CD8-positive, alpha-beta memory T cell (primary cell): ENCODE measurements around the gene RBM47. TPM values are rescaled to one million over a fixed set of nuclear protein-coding genes. Genes with fewer than 3 reads are reported as not detected.
"Not testable (repeated sequence)": the region's sequence is repeated elsewhere in the genome, so short reads cannot be mapped to it uniquely, and the experiment has no call there.

Source experiments
- CTCF ChIA-PET: fragments of 350-600 bp; sonication (Branson Sonifier 250); formaldehyde crosslinking; loops from one replicate; lab custom pipeline; 2021; ENCODE audit warnings: antibody characterized with exemption; lab: Charles Lee
- POLR2A ChIA-PET: fragments of 350-600 bp; sonication (Branson Sonifier 250); formaldehyde crosslinking; loops from one replicate; lab custom pipeline; 2021; ENCODE audit warnings: antibody characterized with exemption; lab: Charles Lee
- DNase-seq, 5 donors: peaks; one replicate each; pipeline versions ENCODE4 v3.0.0 to v3.0.0-alpha.2; 2020 to 2022; ENCODE audit warnings: mixed read lengths in 1 of 5
- H3K27ac ChIP-seq: one replicate; pipeline ENCODE4 v1.7.0; 2013; ENCODE audit warnings: low read depth, mild to moderate bottlenecking, low read length, moderate library complexity
- H3K27me3 ChIP-seq: 2 replicates; pipeline ENCODE4 v1.7.0; 2013; ENCODE audit warnings: low read length, mild to moderate bottlenecking; ENCODE audit not compliant: insufficient read depth, poor library complexity, severe bottlenecking
- H3K36me3 ChIP-seq: 2 replicates; pipeline ENCODE4 v1.7.0; 2013; ENCODE audit warnings: mild to moderate bottlenecking, low read length, moderate library complexity; ENCODE audit not compliant: insufficient read depth
- H3K4me1 ChIP-seq: 2 replicates; pipeline ENCODE4 v1.7.0; 2013; ENCODE audit warnings: mild to moderate bottlenecking, low read length, moderate library complexity; ENCODE audit not compliant: insufficient read depth
- H3K4me3 ChIP-seq: 2 replicates; pipeline ENCODE4 v1.7.0; 2013; ENCODE audit warnings: mild to moderate bottlenecking, low read length
- H3K9me3 ChIP-seq: 2 replicates; pipeline ENCODE4 v1.7.0; 2013; ENCODE audit warnings: mild to moderate bottlenecking, low read length
- H3K27ac Mint-ChIP-seq, 8 donors: one replicate each; pipeline ENCODE4 v1.8.0; 2020 to 2021; ENCODE audit warnings: mixed read lengths in 8 of 8, mild to moderate bottlenecking in 6 of 8, inconsistent platforms in 3 of 8, moderate library complexity in 3 of 8
- H3K27me3 Mint-ChIP-seq, 2 donors: one replicate each; pipeline ENCODE4 v1.8.0; 2020 to 2021; ENCODE audit warnings: mixed read lengths in 2 of 2, mild to moderate bottlenecking in 1 of 2, moderate library complexity in 1 of 2
- H3K36me3 Mint-ChIP-seq, 3 donors: one replicate each; pipeline ENCODE4 v1.8.0; 2020 to 2021; ENCODE audit warnings: mixed read lengths in 3 of 3, inconsistent platforms in 1 of 3, mild to moderate bottlenecking in 1 of 3
- H3K4me1 Mint-ChIP-seq, 3 donors: one replicate each; pipeline ENCODE4 v1.8.0; 2020 to 2021; ENCODE audit warnings: mixed read lengths in 3 of 3, inconsistent platforms in 1 of 3, mild to moderate bottlenecking in 1 of 3
- H3K4me3 Mint-ChIP-seq, 7 donors: one replicate each; pipeline ENCODE4 v1.8.0; 2020 to 2021; ENCODE audit warnings: mixed read lengths in 7 of 7, mild to moderate bottlenecking in 6 of 7, moderate library complexity in 4 of 7, inconsistent platforms in 2 of 7
- H3K9me3 Mint-ChIP-seq, 5 donors: one replicate each; pipeline ENCODE4 v1.8.0; 2020 to 2022; ENCODE audit warnings: mixed read lengths in 5 of 5, mild to moderate bottlenecking in 3 of 5, moderate library complexity in 2 of 5, inconsistent platforms in 1 of 5
- polyA plus RNA-seq: library from polyadenylated mRNA; unstranded; fragments of 300-500 nt; fragmentation: Illumina TruSeq; gene quantifications from one replicate; pipeline ENCODE4 v1.2.3, GENCODE V29; 2021
- total RNA-seq, 2 experiments: library from RNA; stranded (reverse); gene quantifications; one replicate each; pipeline ENCODE4 v1.2.3, GENCODE V29; 2021

The RBM47 gene
- total and polyA plus RNA-seq, 3 experiments from 2014 or later: 1.1 to 1.4 TPM; not detected in 1

DNA sequence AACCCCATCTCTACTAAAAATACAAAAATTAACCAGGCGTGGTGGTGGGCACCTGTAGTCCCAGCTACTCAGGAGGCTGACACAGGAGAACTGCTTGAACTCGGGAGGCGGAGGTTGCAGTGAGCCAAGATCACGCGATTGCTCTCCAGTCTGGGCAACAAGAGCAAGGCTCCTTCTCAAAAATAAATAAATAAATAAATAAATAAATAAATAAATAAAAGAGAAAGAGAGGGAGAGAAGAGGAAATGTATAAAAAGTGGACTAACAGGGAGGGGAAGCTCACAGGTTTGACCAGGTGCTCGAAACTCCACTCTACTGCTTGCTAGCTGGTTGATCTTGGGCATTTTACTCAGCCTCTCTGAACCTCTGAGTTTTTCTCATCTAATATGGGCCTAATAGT lies 84.2 kb downstream of the RBM47 start:
- DNase-seq, H3K4me1 ChIP-seq, H3K27ac Mint-ChIP-seq, H3K4me3 Mint-ChIP-seq, H3K27me3 Mint-ChIP-seq, H3K9me3 ChIP-seq, H3K27me3 ChIP-seq, H3K9me3 Mint-ChIP-seq, H3K36me3 ChIP-seq, H3K4me1 Mint-ChIP-seq, H3K4me3 ChIP-seq, H3K27ac ChIP-seq, POLR2A ChIA-PET, CTCF ChIA-PET, H3K36me3 Mint-ChIP-seq: not testable (repeated sequence)

DNA sequence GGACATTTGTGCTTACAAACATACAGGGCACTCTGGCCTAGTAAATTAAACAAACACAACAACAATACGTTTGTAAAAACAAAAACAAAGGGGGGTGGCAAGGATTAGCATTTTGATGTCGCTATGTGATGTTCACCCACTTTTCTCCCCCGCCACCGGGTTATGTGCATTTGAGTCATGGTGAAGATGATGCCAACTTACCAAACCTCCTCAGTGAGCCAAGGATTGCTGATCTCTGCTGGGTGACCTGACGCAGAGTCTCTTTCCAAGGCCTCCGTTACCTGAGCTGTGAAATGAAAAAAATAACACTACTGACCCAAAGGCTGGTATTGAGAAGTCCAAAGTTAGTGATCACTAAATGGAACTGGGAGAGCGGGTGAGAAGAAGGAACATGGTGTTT lies 85.4 kb downstream of the RBM47 start:
- POLR2A ChIA-PET: no interaction called here

DNA sequence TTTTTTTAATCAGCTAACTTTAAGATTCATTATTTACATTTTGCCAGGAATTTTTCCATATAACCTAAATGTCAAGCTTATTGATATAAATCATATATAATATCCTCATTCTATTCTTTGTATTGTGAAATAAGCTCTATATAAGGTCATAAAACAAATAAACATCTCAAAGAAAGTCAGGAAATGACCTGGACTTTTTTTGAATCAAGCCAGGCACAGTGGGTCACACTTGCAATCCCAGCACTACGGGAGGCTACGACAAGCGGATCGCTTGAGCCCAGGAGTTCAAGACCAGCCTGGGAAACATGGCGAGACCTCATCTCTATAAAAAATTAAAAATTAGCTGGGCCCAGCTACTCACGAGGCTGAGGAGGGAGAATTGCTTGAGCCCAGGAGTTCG lies 88.9 kb downstream of the RBM47 start:
- H3K27me3 Mint-ChIP-seq: peaks cover 2 to 4% of the 10 kb centered on the region in 2 donors
- no peak overlapping the region for H3K4me3 ChIP-seq
- ChIA-PET POLR2A (no interaction called here), CTCF (no interaction called here)
- no peak overlapping the region for H3K4me3 Mint-ChIP-seq
- H3K27me3 ChIP-seq: no peaks in the 10 kb centered on the region
- no peaks in the 10 kb centered on the region for H3K36me3 ChIP-seq
- no peak for DNase-seq
- H3K4me1 ChIP-seq: no peaks in the 10 kb centered on the region
- H3K27ac ChIP-seq: no peak overlapping the region
- H3K9me3 ChIP-seq: no peaks in the 10 kb centered on the region
- no peaks in the 10 kb centered on the region for H3K9me3 Mint-ChIP-seq
- H3K27ac Mint-ChIP-seq: no peak overlapping the region
- H3K4me1 Mint-ChIP-seq: no peaks in the 10 kb centered on the region
- H3K36me3 Mint-ChIP-seq: no peaks in the 10 kb centered on the region

More for the DNA sequence above, 85.4 kb downstream of the RBM47 start:
- H3K27ac Mint-ChIP-seq: no peak overlapping the region
- Histone ChIP-seq H3K4me1 (no peaks in the 10 kb centered on the region), H3K27me3 (no peaks in the 10 kb centered on the region), H3K9me3 (no peaks in the 10 kb centered on the region), H3K4me3 (no peak overlapping the region), H3K36me3 (no peaks in the 10 kb centered on the region), H3K27ac (no peak overlapping the region)
- H3K27me3 Mint-ChIP-seq: peaks cover 2 to 4% of the 10 kb centered on the region in 2 donors
- no peak overlapping the region for H3K4me3 Mint-ChIP-seq
- no peaks in the 10 kb centered on the region for H3K36me3 Mint-ChIP-seq
- H3K9me3 Mint-ChIP-seq: no peaks in the 10 kb centered on the region
- DNase-seq: no peak
- CTCF ChIA-PET: interaction anchor here (0.8 kb wide), 1 partner anchor 9 kb away, joined by 3 read pairs; no protein-coding TSS in a partner anchor
- H3K4me1 Mint-ChIP-seq: no peaks in the 10 kb centered on the region

DNA sequence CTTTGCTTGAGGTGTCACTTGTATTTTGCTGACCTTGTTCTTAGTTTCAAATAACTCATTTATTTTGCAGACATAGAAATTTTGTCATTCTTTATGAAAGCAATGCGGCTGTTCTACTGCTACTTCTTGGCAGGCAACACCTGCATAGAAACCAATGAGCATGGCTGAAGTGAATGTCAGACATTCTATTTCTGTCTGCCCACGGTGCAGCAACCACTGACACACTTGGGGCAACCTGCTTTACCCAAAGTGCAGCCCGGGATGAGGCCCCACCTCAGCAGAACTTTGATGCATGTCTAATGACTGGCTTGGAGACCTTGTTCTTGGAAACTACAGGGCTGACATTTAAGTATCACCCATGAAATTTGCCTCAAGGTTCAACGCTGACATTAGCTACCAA lies 93.6 kb downstream of the RBM47 start:
- peaks cover 0 to 4% (median 0%) of the 10 kb centered on the region in 3 donors for H3K4me1 Mint-ChIP-seq
- H3K27me3 Mint-ChIP-seq: no peaks in the 10 kb centered on the region
- Histone ChIP-seq H3K4me1 (no peaks in the 10 kb centered on the region), H3K27me3 (no peaks in the 10 kb centered on the region), H3K4me3 (no peak overlapping the region), H3K36me3 (no peaks in the 10 kb centered on the region), H3K9me3 (no peaks in the 10 kb centered on the region), H3K27ac (no peak overlapping the region)
- CTCF ChIA-PET: interaction anchor here (1.7 kb wide), 1 partner anchor 10 kb away, joined by 3 read pairs; no protein-coding TSS in a partner anchor
- POLR2A ChIA-PET: no interaction called here
- no peak overlapping the region for H3K4me3 Mint-ChIP-seq
- no peak for DNase-seq
- H3K36me3 Mint-ChIP-seq: no peaks in the 10 kb centered on the region
- H3K27ac Mint-ChIP-seq: no peak overlapping the region
- no peaks in the 10 kb centered on the region for H3K9me3 Mint-ChIP-seq

DNA sequence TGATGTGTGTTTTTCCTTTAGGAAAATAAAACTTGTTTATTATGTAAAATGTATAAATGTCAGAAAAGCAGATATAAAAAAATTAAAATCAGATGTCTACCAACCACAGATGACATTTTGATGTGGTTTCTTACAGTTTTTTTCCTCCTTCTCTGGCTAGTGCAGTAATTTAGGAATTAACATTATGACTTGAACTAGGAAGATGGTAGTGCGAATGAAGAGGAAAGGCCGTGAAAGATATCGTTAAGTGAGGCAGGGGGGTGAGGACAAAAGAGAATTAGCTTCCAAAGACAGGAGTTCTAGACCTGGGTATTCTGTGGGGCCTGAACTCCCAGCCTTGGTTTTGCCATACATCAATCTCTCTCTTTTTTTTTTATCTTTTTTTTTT lies 98.0 kb downstream of the RBM47 start:
- DNase-seq: no peak
- Histone ChIP-seq H3K9me3 (no peaks in the 10 kb centered on the region), H3K4me3 (no peak overlapping the region), H3K27me3 (no peaks in the 10 kb centered on the region), H3K4me1 (no peaks in the 10 kb centered on the region), H3K27ac (no peak overlapping the region), H3K36me3 (no peaks in the 10 kb centered on the region)
- Mint-ChIP-seq H3K27ac (no peak overlapping the region), H3K4me1 (peaks cover 0 to 4% (median 0%) of the 10 kb centered on the region in 3 donors), H3K4me3 (no peak overlapping the region), H3K36me3 (no peaks in the 10 kb centered on the region), H3K27me3 (no peaks in the 10 kb centered on the region), H3K9me3 (no peaks in the 10 kb centered on the region)
- ChIA-PET POLR2A (no interaction called here), CTCF (no interaction called here)

DNA sequence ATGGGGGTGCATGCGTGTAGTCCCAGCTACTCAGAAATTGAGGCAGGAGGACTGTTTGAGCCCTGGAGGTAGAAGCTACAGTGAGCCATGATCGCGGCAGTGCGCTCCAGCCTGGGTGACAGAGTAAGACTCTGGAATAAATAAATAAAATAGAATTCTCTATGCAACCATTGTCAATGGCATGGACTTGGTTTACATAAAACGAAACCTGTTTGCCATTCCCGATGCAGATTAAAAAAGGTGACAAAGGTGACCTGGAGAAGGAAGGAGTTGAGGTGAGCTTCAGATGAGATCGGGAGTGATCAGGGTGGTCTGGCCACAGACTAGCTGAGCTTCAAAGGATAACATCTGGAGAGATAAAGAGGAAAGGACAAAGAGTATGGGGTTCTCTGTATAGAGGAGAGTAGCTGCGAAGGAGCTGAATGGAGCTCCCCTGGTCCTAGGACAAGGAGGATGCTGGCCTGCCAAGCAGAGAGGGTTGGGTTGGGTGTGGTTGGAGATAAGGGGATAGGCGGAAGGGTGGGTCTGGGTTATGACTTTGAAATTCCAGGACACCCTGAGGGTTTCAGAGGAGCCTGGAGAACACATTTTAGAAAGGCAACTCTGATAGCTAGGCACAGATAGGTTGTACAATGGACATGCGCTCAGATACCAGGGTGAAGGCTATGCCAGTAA lies 98.6 kb downstream of the RBM47 start:
- Histone ChIP-seq H3K36me3 (no peaks in the 10 kb centered on the region), H3K4me3 (no peak overlapping the region), H3K27me3 (no peaks in the 10 kb centered on the region), H3K4me1 (no peaks in the 10 kb centered on the region), H3K9me3 (no peaks in the 10 kb centered on the region), H3K27ac (no peak overlapping the region)
- ChIA-PET CTCF (no interaction called here), POLR2A (no interaction called here)
- Mint-ChIP-seq H3K4me3 (no peak overlapping the region), H3K9me3 (no peaks in the 10 kb centered on the region), H3K36me3 (no peaks in the 10 kb centered on the region), H3K4me1 (peaks cover 0 to 4% (median 0%) of the 10 kb centered on the region in 3 donors), H3K27ac (peak overlapping the region in 1 of 8 donors; percentile 62), H3K27me3 (no peaks in the 10 kb centered on the region)
- DNase-seq: no peak

DNA sequence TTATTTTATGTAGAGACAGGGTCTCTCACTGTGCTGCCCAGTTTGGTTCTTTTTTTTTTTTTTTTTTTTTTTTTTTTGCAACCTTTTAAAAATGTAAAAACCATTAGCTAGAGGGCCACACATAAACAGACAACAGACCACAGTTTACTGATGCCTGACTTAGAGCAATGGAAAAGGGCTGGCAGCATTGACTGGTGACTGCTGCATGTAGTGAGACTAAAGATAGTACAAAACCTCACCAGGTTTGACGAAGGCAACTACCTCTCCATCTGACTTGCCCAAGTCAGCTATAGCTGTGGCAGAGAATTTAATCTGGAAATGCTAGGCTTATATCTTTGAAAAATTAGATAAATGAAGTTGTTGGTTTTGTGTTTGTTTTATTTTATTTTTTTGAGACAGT lies 102.9 kb downstream of the RBM47 start:
- no peaks in the 10 kb centered on the region for H3K36me3 Mint-ChIP-seq
- POLR2A ChIA-PET: no interaction called here
- H3K4me1 ChIP-seq: no peaks in the 10 kb centered on the region
- no peaks in the 10 kb centered on the region for H3K27me3 Mint-ChIP-seq
- H3K4me1 Mint-ChIP-seq: peaks cover 0 to 4% (median 0%) of the 10 kb centered on the region in 3 donors
- no peak for DNase-seq
- no peak overlapping the region for H3K4me3 Mint-ChIP-seq
- no peaks in the 10 kb centered on the region for H3K36me3 ChIP-seq
- no peak overlapping the region for H3K27ac Mint-ChIP-seq
- H3K9me3 ChIP-seq: no peaks in the 10 kb centered on the region
- H3K4me3 ChIP-seq: no peak overlapping the region
- no peaks in the 10 kb centered on the region for H3K9me3 Mint-ChIP-seq
- H3K27ac ChIP-seq: peak overlapping the region; percentile 62
- CTCF ChIA-PET: interaction anchor here (1.2 kb wide), 1 partner anchor 10 kb away, joined by 3 read pairs; no protein-coding TSS in a partner anchor
- H3K27me3 ChIP-seq: no peaks in the 10 kb centered on the region

DNA sequence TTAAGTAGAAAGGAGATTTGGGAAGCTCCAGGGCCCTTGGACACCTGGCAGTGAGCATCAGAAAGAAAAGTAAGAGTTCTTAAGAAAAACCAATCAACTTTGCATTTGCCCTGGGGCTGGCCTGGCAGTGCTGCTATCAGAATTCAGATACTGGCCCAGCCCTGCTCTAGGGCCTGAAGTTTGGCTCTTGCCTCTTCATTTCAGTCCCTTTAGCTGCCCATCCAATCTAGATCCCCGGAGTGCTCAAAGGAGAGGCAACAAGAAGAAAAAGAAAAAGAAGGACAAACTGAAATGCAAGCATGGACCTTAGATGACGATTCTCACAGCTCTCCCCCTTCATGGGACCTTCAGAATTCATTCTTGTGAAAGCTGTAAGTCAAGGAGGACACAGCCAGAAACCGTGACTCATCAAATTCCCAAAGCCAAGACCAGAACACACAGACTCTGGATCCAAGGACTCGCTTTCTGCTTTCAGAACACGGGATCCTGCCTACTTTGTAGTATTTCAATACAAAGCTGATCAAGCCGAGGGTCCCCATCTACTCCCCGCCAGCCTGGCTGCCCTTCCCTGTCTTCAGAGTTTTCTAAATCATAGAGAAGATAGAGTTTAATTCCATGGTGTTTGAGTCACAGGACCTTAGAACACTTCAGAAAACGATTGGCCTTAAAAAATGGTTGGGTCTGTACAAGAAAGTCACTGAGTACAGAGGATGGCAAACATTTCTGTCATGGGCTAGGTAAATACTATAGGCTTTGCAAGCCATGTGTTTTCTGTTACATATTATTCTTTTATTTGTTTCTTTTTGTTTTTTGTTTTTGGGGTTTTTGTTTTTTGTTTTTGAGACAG lies 103.7 kb downstream of the RBM47 start:
- no peaks in the 10 kb centered on the region for H3K27me3 Mint-ChIP-seq
- DNase-seq: no peak
- no peaks in the 10 kb centered on the region for H3K4me1 ChIP-seq
- H3K36me3 Mint-ChIP-seq: no peaks in the 10 kb centered on the region
- H3K4me3 Mint-ChIP-seq: no peak overlapping the region
- H3K4me1 Mint-ChIP-seq: no peaks in the 10 kb centered on the region
- ChIA-PET CTCF (interaction anchor here (1.2 kb wide), 1 partner anchor 11 kb away, joined by 3 read pairs; no protein-coding TSS in a partner anchor), POLR2A (no interaction called here)
- H3K9me3 ChIP-seq: no peaks in the 10 kb centered on the region
- H3K27ac ChIP-seq: peak overlapping the region; percentile 62
- no peaks in the 10 kb centered on the region for H3K9me3 Mint-ChIP-seq
- H3K27me3 ChIP-seq: no peaks in the 10 kb centered on the region
- H3K36me3 ChIP-seq: no peaks in the 10 kb centered on the region
- no peak overlapping the region for H3K4me3 ChIP-seq
- no peak overlapping the region for H3K27ac Mint-ChIP-seq
